GM21737 (cell line): Measurements from ENCODE around the gene AMD1.
"Not testable (repeated sequence)": the region's sequence is repeated elsewhere in the genome, so short reads cannot be mapped to it uniquely, and the experiment has no call there.

Experiments used
- ATAC-seq: cut with Tn5 transposase; IDR thresholded peaks from one replicate; pipeline ENCODE4 v1.9.1; 2021; ENCODE audit warnings: mild to moderate bottlenecking, moderate library complexity; ENCODE audit not compliant: unreplicated experiment

The AMD1 gene

GRCh38 chr6:110876806-110877564, 2.4 kb downstream of the AMD1 start:
- ATAC-seq = no peak

- ATAC-seq = no peak
These were observed 3.0 kb downstream of the AMD1 start for GRCh38 chr6:110877569-110877968.

- ATAC-seq = no peak
These were observed 4.4 kb downstream of the AMD1 start for GRCh38 chr6:110878751-110879522.

- no peak for ATAC-seq
These were observed 6.1 kb downstream of the AMD1 start for GRCh38 chr6:110880651-110881050.

DNA sequence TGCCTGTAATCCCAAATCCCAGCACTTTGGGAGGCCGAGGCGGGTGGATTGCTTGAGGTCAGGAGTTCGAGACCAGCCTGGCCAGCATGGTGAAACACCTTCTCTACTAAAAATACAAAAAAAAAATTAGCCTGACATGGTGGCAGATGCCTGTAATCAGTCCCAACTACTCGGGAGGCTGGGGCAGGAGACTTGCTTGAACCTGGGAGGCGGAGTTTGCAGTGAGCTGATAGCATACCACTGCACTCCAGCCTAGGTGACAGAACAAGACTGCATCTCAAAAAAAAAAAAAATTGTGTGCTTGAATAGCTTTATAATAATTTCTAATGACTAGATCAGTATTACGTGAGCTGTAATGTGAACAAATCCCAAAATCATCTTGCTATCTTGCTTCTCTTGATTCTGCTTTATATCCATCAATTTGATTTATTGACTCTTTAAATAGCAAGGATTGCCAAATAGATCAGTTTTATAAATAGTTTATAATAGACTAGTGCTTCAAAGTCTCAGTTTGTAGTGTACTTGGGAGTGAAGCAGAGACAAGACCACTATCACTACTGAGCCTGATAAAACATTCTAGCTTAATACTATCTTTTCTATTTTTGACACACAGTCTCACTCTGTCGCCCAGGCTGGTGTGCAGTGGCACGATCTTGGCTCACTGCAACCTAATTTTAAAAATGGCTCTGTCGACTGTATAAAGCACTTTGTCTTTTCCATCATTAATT, 7.1 kb downstream of the AMD1 start:
- ATAC-seq = no peak

GRCh38 chr6:110882274-110882619, 7.7 kb downstream of the AMD1 start:
- ATAC-seq = no peak

DNA sequence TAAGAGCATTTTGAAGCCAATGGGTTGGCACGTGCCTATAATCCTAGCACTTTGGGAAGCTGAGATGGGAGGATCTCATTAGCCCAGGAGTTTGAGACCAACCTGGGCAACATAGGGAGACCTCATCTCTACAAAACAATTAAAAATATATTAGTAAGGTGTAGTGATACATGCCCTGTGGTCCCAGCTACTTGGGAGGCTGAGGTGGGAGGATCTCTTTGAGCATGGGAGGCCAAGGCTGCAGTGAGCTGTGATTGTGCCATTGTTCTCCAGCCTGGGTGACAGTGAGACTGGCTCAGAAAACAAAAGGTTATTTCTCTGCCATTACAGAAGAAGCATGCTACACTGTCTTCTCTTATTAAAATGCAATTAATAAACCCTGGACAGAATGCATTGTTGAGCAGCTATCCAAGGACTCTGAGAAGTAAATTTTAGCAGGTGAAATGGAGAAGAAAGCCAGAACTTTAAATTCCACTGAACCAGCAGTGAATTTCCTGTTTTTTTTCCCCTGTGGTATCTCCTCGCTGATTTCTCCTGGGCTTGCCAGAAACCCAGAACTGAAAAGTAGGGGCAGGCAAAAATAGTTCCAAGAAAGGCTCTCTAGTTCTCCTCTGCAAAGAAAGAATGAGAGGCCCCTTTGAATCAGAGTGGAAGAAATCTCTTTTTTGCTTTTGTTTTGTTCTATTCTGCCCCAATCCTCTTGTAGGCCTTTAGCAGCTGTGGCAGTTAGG, 8.4 kb downstream of the AMD1 start:
- no peak for ATAC-seq

- no peak for ATAC-seq
These were observed 9.7 kb downstream of the AMD1 start for GRCh38 chr6:110884321-110884720.

GRCh38 chr6:110885526-110885925, 10.9 kb downstream of the AMD1 start:
- no peak for ATAC-seq

DNA sequence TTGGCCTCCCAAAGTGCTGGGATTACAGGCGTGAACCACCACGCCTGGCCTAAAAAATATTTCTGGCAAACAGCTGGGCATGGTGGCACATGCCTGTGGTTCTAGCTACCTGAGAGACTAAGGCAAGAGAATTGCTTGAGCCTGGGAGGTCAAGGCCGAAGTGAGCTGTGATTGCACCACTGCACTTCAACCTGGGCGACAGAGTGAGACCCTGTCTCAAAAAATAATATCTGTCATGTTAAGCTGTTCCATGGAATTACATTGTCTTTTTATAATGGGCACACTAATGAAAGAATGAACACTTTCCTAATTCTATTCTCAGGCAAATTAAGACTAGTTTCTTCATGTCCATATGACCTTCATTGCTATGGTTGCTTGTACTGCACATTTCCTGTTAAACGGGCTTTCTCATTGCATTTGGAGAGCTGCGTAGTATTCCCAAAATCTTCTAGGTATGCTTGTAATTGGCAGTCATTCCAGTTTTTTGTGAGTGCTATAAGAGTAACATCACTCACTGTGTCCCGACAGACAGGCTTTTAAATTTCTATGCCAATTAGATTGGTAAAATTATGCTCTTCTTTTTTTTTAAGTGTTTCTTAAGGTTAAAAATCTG, 12.1 kb downstream of the AMD1 start:
- ATAC-seq = no peak

- ATAC-seq = no peak
These were observed 15.7 kb downstream of the AMD1 start for GRCh38 chr6:110890288-110890687.

- ATAC-seq = no peak
These were observed 21.5 kb downstream of the AMD1 start for GRCh38 chr6:110895907-110896608.

- ATAC-seq = no peak
These were observed 22.8 kb downstream of the AMD1 start for GRCh38 chr6:110897433-110897832.

DNA sequence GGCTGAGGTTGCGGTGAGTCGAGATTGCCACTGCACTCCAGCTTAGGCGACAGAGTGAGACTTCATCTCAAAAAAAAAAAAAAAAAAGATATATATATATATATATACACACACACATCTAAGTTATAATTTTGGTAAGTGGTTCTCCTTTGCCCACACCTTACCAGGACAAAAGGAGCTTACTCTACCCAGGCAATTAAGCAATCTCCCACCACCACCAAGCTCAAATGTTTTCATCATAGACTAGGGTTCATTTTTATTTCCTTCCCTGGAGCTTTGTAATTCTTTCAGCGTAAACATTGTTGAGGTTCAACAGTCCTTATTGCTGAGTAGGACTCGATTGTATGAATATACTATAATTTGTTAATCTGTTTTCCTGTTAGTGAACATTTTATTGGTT, 23.5 kb downstream of the AMD1 start:
- ATAC-seq = no peak

DNA sequence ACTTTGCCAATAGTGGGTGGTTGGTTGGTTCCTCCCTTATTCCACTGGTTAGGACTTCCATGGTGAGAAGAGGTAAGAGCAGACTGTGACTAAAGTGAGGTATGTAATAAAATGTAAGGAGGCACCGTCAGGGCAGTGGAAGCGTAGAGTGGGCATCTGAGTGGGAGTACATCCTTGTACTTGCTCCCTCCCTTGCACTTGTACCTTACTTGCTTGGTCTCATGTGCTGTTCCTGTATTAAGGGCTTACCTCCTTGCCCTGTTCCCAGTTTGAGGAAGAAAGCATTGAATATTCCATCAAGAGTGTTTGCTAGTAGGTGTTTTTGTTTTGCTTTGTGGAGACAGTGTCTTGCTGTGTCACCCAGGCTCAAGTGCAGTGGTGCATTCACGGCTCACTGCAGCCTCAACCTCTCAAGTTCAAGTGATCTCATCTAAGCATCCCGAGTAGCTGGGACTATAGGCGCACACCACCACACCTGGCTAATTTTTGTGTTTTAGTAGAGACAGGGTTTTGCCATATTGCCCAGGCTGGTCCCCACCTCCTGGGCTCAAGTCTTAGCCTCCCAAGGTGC, 25.5 kb downstream of the AMD1 start:
- ATAC-seq = no peak

GRCh38 chr6:110901601-110902000, 27.0 kb downstream of the AMD1 start:
- not testable (repeated sequence) for ATAC-seq

DNA sequence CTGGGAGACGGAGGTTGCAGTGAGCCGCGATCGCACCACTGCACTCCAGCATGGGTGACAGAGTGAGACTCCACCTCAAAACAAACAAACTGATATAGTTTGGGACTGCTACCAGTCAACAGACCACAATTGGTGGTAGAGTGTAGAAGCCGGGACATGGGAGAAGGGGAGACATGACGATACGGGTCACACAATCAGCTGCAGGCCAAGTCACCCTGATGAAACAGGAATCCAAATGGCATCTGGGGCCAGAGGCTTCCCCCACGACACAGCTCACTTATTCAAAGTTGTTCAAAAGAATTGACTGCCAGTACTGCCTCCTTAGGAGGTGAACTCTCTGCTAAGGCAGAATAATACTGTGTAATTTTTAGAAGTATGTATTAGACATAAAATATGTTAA, 27.5 kb downstream of the AMD1 start:
- no peak for ATAC-seq

DNA sequence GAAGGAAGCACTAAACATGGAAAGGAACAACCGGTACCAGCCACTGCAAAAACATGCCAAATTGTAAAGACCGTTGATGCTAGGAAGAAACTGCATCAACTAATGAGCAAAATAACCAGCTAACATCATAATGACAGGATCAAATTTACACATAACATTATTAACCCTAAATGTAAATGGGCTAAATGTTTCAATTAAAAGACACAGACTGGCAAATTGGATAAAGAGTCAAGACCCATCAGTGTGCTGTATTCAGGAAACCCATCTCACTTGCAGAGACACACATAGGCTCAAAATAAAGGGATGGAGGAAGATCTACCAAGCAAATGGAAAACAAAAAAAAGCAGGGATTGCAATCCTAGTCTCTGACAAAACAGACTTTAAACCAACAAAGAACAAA, 31.7 kb downstream of the AMD1 start:
- ATAC-seq = not testable (repeated sequence)

- no peak for ATAC-seq
These were observed 56.2 kb downstream of the AMD1 start for GRCh38 chr6:110930781-110931180.

- no peak for ATAC-seq
These were observed 59.3 kb downstream of the AMD1 start for GRCh38 chr6:110933912-110934311.
